GM12892 (cell line): Measurements from ENCODE around the gene TMPRSS13.

Source experiments
- POLR2A ChIP-seq: IDR thresholded peaks from 2 replicates; pipeline ENCODE4 v1.6.1; 2011; ENCODE audit warnings: low read depth, low read length, control low read depth
- TAF1 ChIP-seq: IDR thresholded peaks from 2 replicates; pipeline ENCODE4 v1.6.1; 2011; ENCODE audit warnings: low read depth, mild to moderate bottlenecking, control low read depth, low read length, borderline replicate concordance

- TF ChIP-seq POLR2A (no peak), TAF1 (no peak)
Observed at GRCh38 chr11:117855912-117856651, 73.1 kb downstream of the TMPRSS13 start.
